ENCODE measurements around the gene LCLAT1. TPM values are rescaled to one million over a fixed set of nuclear protein-coding genes. Genes with fewer than 3 reads are reported as not detected.

LCLAT1 gene
- polyA plus RNA-seq, 1 of the 3 experiments (the other 2 are of a cell fraction): 6.9 TPM

DNA sequence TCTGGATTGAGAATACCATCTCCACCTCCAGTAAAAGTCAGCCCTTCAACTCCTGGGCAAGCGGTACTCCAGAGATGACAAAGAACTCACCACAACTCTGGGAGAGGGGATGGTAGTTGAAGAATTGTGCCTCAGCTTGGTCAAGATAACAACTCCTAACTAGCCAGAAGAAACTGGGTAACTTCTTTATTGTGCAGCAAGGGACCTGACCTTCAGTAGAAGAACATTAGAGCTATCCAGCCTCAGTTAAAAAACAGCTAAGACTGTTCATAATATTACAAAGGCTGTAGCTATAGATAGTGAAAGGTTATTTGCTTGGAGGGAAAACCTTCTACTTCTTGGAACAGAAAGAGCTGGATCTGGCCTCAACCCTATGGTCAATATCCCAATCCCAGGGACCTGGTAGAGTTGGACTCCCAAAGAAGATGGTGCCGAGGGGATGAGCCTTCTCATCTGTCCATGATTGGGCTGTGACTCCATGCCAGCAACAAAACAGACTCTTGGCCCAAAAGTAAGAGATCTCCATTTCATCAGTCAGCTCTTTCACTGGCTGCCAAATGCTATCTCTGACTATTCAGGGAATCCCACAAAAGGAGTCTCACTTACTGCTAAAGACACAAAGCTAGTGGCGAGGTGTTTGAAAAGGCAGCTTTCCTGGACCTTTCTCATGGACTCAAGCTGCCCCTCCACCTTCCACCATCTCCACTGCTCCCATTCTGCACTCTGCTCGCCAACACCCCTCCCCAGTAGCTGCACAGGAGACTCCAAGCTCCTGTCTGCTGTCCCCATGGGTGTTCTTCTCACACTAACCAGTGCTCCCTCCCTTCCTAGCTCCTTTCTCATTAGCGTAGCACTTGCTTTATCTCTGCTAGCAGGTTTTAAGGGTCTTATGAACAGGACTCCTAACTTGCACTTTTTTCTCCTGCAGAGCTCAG, 214.4 kb downstream of the LCLAT1 start:
- H3K9me3 ChIP-seq: no peaks in the 10 kb centered on the region
- peaks cover 15% of the 10 kb centered on the region for H3F3A ChIP-seq (replicated peaks; ENCODE audit: insufficient read depth)
- H3K4me2 ChIP-seq: no peak overlapping the region
- no peak overlapping the region for H2AFZ ChIP-seq (ENCODE audit: low read depth)
- H3K9ac ChIP-seq: no peak overlapping the region
- no peak for DNase-seq
- H3K36me3 ChIP-seq (replicated peaks in 1 of 2; ENCODE audit: control insufficient read depth in 1 of 2, insufficient read depth in 2 of 2, low read length in 1 of 2): no peaks in the 10 kb centered on the region
- H3K4me3 ChIP-seq (ENCODE audit: low read depth in 2 of 2, low read length in 1 of 2): no peak overlapping the region
- H4K20me1 ChIP-seq (ENCODE audit: insufficient read depth): no peaks in the 10 kb centered on the region
- ChIA-PET CTCF (interaction anchor here (0.6 to 3.0 kb wide), 2 partner anchors 25 to 496 kb away, joined by 3 to 9 read pairs; no protein-coding TSS in a partner anchor), POLR2A (no interaction called here)
- no peaks in the 10 kb centered on the region for H3K27me3 ChIP-seq (ENCODE audit: insufficient read depth)
- H3K9me2 ChIP-seq: no peaks in the 10 kb centered on the region
- H3K79me2 ChIP-seq (ENCODE audit: insufficient read depth): no peaks in the 10 kb centered on the region
- TF ChIP-seq NRF1 (IDR thresholded peaks at IDR 0.05; ENCODE audit: low read depth, low read length): no peak
- TF ChIP-seq SMC3 (IDR thresholded peaks at IDR 0.05; ENCODE audit: low read depth, low read length): no peak
- TF ChIP-seq POLR2AphosphoS5 (IDR thresholded peaks at IDR 0.05; ENCODE audit: low read depth, low read length): no peak
- no peak for TF ChIP-seq ELF1 (IDR thresholded peaks at IDR 0.05)
- no peak for TF ChIP-seq GABPA (IDR thresholded peaks at IDR 0.05; ENCODE audit: low read depth)
- TF ChIP-seq, protein P1, sequence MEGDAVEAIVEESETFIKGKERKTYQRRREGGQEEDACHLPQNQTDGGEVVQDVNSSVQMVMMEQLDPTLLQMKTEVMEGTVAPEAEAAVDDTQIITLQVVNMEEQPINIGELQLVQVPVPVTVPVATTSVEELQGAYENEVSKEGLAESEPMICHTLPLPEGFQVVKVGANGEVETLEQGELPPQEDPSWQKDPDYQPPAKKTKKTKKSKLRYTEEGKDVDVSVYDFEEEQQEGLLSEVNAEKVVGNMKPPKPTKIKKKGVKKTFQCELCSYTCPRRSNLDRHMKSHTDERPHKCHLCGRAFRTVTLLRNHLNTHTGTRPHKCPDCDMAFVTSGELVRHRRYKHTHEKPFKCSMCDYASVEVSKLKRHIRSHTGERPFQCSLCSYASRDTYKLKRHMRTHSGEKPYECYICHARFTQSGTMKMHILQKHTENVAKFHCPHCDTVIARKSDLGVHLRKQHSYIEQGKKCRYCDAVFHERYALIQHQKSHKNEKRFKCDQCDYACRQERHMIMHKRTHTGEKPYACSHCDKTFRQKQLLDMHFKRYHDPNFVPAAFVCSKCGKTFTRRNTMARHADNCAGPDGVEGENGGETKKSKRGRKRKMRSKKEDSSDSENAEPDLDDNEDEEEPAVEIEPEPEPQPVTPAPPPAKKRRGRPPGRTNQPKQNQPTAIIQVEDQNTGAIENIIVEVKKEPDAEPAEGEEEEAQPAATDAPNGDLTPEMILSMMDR (IDR thresholded peaks at IDR 0.05): no peak
- TF ChIP-seq, protein P2, sequence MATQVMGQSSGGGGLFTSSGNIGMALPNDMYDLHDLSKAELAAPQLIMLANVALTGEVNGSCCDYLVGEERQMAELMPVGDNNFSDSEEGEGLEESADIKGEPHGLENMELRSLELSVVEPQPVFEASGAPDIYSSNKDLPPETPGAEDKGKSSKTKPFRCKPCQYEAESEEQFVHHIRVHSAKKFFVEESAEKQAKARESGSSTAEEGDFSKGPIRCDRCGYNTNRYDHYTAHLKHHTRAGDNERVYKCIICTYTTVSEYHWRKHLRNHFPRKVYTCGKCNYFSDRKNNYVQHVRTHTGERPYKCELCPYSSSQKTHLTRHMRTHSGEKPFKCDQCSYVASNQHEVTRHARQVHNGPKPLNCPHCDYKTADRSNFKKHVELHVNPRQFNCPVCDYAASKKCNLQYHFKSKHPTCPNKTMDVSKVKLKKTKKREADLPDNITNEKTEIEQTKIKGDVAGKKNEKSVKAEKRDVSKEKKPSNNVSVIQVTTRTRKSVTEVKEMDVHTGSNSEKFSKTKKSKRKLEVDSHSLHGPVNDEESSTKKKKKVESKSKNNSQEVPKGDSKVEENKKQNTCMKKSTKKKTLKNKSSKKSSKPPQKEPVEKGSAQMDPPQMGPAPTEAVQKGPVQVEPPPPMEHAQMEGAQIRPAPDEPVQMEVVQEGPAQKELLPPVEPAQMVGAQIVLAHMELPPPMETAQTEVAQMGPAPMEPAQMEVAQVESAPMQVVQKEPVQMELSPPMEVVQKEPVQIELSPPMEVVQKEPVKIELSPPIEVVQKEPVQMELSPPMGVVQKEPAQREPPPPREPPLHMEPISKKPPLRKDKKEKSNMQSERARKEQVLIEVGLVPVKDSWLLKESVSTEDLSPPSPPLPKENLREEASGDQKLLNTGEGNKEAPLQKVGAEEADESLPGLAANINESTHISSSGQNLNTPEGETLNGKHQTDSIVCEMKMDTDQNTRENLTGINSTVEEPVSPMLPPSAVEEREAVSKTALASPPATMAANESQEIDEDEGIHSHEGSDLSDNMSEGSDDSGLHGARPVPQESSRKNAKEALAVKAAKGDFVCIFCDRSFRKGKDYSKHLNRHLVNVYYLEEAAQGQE (IDR thresholded peaks at IDR 0.05; ENCODE audit: low read depth, low read length): no peak
- no peak for TF ChIP-seq GATA2 (CRISPR knock-in tag; IDR thresholded peaks at IDR 0.05)
- WGBS (ENCODE audit: low lambda C conversion rate): 84% methylated on average over 5 of the region's 5 CpGs
- peaks cover 0 to 16% of the 10 kb centered on the region in 2 experiments; a peak in 2 of 4 replicates for H3K4me1 ChIP-seq (ENCODE audit: control insufficient read depth in 1 of 2, insufficient read depth in 2 of 2, low read depth in 1 of 2, low read length in 1 of 2)
- H3K27ac ChIP-seq (ENCODE audit: low read depth in 2 of 2, low read length in 1 of 2): no peak overlapping the region
